ELF-1 (cell line): ENCODE data around the gene STX18.
"Not testable (repeated sequence)": the region's sequence is repeated elsewhere in the genome, so short reads cannot be mapped to it uniquely, and the experiment has no call there.

Experiments used
- DNase-seq: peaks from one replicate; pipeline ENCODE4 v3.0.0-alpha.2; 2016; ENCODE audit warnings: low read depth, low spot score

STX18 gene

GRCh38 chr4:4480685-4481398 lies 61.0 kb downstream of the STX18 start:
- DNase-seq, result peak; percentile 26

- peak; percentile 32 for DNase-seq
These were observed 61.6 kb downstream of the STX18 start for GRCh38 chr4:4480205-4480604.

- DNase-seq, result no peak
These were observed 62.5 kb downstream of the STX18 start for GRCh38 chr4:4479366-4479765.

GRCh38 chr4:4477796-4478195 lies 64.1 kb downstream of the STX18 start:
- DNase-seq, result no peak

- DNase-seq, result no peak
These were observed 64.5 kb downstream of the STX18 start for GRCh38 chr4:4477391-4477790.

- no peak for DNase-seq
These were observed 67.4 kb downstream of the STX18 start for GRCh38 chr4:4474476-4474875.

- no peak for DNase-seq
These were observed 69.4 kb downstream of the STX18 start for GRCh38 chr4:4472344-4472958.

GRCh38 chr4:4471195-4471594 lies 70.7 kb downstream of the STX18 start:
- no peak for DNase-seq

GRCh38 chr4:4470208-4470607 lies 71.6 kb downstream of the STX18 start:
- DNase-seq, result no peak

- not testable (repeated sequence) for DNase-seq
These were observed 76.6 kb downstream of the STX18 start for GRCh38 chr4:4465238-4465637.

- DNase-seq, result no peak
These were observed 78.9 kb downstream of the STX18 start for GRCh38 chr4:4462970-4463369.

GRCh38 chr4:4461850-4462249 lies 80.0 kb downstream of the STX18 start:
- DNase-seq, result peak; percentile 55

GRCh38 chr4:4461178-4461577 lies 80.7 kb downstream of the STX18 start:
- no peak for DNase-seq

- DNase-seq, result no peak
These were observed 81.1 kb downstream of the STX18 start for GRCh38 chr4:4460759-4461158.

- no peak for DNase-seq
These were observed 82.7 kb downstream of the STX18 start for GRCh38 chr4:4459181-4459580.

GRCh38 chr4:4457803-4458553 lies 83.9 kb downstream of the STX18 start:
- DNase-seq, result no peak

- DNase-seq, result no peak
These were observed 84.9 kb downstream of the STX18 start for GRCh38 chr4:4456816-4457578.

GRCh38 chr4:4456351-4456750 lies 85.5 kb downstream of the STX18 start:
- DNase-seq, result peak; percentile 65

- no peak for DNase-seq
These were observed 86.5 kb downstream of the STX18 start for GRCh38 chr4:4455210-4455865.

- DNase-seq, result no peak
These were observed 95.4 kb downstream of the STX18 start for GRCh38 chr4:4446434-4446833.

GRCh38 chr4:4443821-4444220 lies 98.0 kb downstream of the STX18 start:
- DNase-seq, result peak; percentile 78
